LNCaP clone FGC (cell line): ENCODE results near the gene SMAD6.

Experiments
- DNase-seq: peaks from one replicate; pipeline ENCODE4 v3.0.0-alpha.2; 2011; ENCODE audit warnings: low read depth
- H3K4me3 ChIP-seq: 2 replicates; pipeline ENCODE4 v1.5.1; 2011; ENCODE audit warnings: mild to moderate bottlenecking, low read depth, low read length, control low read depth
- TF ChIP-seq, protein P1 (sequence below): IDR thresholded peaks from 2 replicates; pipeline ENCODE4 v1.5.1; 2012; ENCODE audit warnings: mild to moderate bottlenecking; ENCODE audit not compliant: control insufficient read depth, insufficient read depth; ENCODE audit errors: extremely low read depth

The SMAD6 gene

GRCh38 chr15:66761726-66762595 is 59.9 kb downstream of the SMAD6 start:
- H3K4me3 ChIP-seq = no peak overlapping the region
- TF ChIP-seq, protein P1, sequence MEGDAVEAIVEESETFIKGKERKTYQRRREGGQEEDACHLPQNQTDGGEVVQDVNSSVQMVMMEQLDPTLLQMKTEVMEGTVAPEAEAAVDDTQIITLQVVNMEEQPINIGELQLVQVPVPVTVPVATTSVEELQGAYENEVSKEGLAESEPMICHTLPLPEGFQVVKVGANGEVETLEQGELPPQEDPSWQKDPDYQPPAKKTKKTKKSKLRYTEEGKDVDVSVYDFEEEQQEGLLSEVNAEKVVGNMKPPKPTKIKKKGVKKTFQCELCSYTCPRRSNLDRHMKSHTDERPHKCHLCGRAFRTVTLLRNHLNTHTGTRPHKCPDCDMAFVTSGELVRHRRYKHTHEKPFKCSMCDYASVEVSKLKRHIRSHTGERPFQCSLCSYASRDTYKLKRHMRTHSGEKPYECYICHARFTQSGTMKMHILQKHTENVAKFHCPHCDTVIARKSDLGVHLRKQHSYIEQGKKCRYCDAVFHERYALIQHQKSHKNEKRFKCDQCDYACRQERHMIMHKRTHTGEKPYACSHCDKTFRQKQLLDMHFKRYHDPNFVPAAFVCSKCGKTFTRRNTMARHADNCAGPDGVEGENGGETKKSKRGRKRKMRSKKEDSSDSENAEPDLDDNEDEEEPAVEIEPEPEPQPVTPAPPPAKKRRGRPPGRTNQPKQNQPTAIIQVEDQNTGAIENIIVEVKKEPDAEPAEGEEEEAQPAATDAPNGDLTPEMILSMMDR = no peak
- no peak for DNase-seq

GRCh38 chr15:66763186-66764071 is 61.4 kb downstream of the SMAD6 start:
- H3K4me3 ChIP-seq = no peak overlapping the region
- TF ChIP-seq, protein P1 = no peak
- peak; percentile 72 for DNase-seq

GRCh38 chr15:66764072-66764786 is 62.2 kb downstream of the SMAD6 start:
- no peak overlapping the region for H3K4me3 ChIP-seq
- TF ChIP-seq, protein P1 = no peak
- no peak for DNase-seq

DNA sequence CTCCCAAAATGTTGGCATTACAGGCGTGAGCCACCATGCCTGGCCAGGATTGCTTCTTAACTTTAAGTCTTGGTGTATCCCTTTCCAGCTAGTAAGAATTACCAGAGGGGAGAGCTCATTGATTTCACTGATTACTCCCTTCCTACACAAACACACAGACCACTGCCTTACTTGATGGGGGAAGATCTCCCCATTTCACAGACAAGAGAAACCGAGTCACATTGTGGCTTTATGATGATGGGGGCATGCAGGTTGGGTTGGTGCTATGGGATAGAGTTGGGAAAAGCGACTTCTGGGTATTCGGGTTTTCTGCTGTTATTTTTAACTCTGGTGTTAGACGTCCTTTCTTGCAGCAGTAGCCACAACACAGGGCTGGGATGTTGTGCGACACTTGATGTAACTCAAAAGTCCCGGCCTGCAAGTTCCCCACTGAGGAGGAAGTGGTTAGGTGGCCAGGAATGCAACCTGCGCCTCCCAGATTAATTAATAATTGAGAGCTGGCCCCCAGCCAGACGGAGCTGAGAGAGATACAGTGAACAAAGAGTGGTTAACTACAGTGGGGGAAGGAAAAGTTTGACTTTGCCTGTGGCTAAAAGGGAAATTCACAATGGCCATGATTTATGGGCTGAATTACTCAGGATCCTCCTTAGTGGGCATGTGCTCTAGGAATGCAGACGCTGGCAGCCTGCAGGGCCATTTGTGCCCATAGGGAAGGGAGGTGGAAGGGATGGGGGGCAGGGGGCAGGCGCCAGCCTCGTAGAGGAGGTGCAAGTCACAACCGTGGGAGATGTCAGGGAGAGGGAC is 63.6 kb downstream of the SMAD6 start:
- DNase-seq = peak; percentile 54
- TF ChIP-seq, protein P1 = no peak
- H3K4me3 ChIP-seq = no peak overlapping the region

GRCh38 chr15:66766282-66767230 is 64.5 kb downstream of the SMAD6 start:
- no peak overlapping the region for H3K4me3 ChIP-seq
- no peak for DNase-seq
- TF ChIP-seq, protein P1 = no peak
